HepG2 (cell line): ENCODE measurements around the gene PHOSPHO2.

Experiments used
- ADNP ChIP-seq: sonication (generic); formaldehyde crosslinking; IDR thresholded peaks from 2 replicates; pipeline ENCODE4 v1.4.0; 2020; ENCODE audit warnings: missing genetic modification reagents
- ATF7 ChIP-seq, 2 experiments: fragments of 450-650 bp in 1 of 2; sonication (generic) in 1 of 2; formaldehyde crosslinking in 1 of 2; IDR thresholded peaks; 2 replicates each; pipeline versions ENCODE4 v1.4.0 to v1.6.1; 2016 to 2020; ENCODE audit warnings: antibody characterized with exemption in 1 of 2, mild to moderate bottlenecking in 1 of 2, missing genetic modification reagents in 1 of 2
- EP300 ChIP-seq, 3 experiments: sonication (generic) in 1 of 3; formaldehyde crosslinking in 1 of 3; IDR thresholded peaks; 2 replicates each; pipeline versions ENCODE4 v1.5.1 to v1.6.1; 2011 to 2020; ENCODE audit warnings: low read depth in 2 of 3, low read length in 2 of 3, borderline replicate concordance in 1 of 3, improper control_type of control experiment in 1 of 3, mild to moderate bottlenecking in 1 of 3, missing genetic modification reagents in 1 of 3, moderate library complexity in 1 of 3
- KDM5B ChIP-seq: sonication (generic); formaldehyde crosslinking; IDR thresholded peaks from 2 replicates; pipeline ENCODE4 v1.4.0; 2020; ENCODE audit warnings: missing genetic modification reagents, mild to moderate bottlenecking, borderline replicate concordance
- NFRKB ChIP-seq: fragments of 450-650 bp; IDR thresholded peaks from 2 replicates; pipeline ENCODE4 v1.6.1; 2017
- SP2 ChIP-seq: sonication (generic); formaldehyde crosslinking; IDR thresholded peaks from 2 replicates; pipeline ENCODE4 v1.5.1; 2020; ENCODE audit warnings: mild to moderate bottlenecking, missing genetic modification reagents
- STAT5B ChIP-seq: sonication (generic); formaldehyde crosslinking; IDR thresholded peaks from 2 replicates; pipeline ENCODE4 v1.4.0; 2020; ENCODE audit warnings: missing genetic modification reagents
- SUZ12 ChIP-seq: fragments of 150-350 bp; IDR thresholded peaks from 2 replicates; pipeline ENCODE4 v1.6.1; 2014; ENCODE audit warnings: low read depth, low read length
- ZBTB7A ChIP-seq: sonication (generic); formaldehyde crosslinking; IDR thresholded peaks from 2 replicates; pipeline ENCODE4 v1.8.0; 2022; ENCODE audit warnings: mild to moderate bottlenecking, missing genetic modification reagents
- ZFP41 ChIP-seq: sonication (generic); formaldehyde crosslinking; IDR thresholded peaks from 2 replicates; pipeline ENCODE4 v1.4.0; 2020; ENCODE audit warnings: mild to moderate bottlenecking, missing genetic modification reagents, borderline replicate concordance
- ZNF180 ChIP-seq: sonication (generic); formaldehyde crosslinking; IDR thresholded peaks from 2 replicates; pipeline ENCODE4 v1.4.0; 2020; ENCODE audit warnings: low read depth, missing genetic modification reagents, borderline replicate concordance
- TF ChIP-seq, protein P1 (sequence below): sonication (generic); formaldehyde crosslinking; IDR thresholded peaks from 2 replicates; pipeline ENCODE4 v1.5.0; 2020; ENCODE audit warnings: mild to moderate bottlenecking, missing genetic modification reagents, moderate library complexity
- TF ChIP-seq, protein P2 (sequence below): sonication (generic); formaldehyde crosslinking; IDR thresholded peaks from 2 replicates; pipeline ENCODE4 v1.4.0; 2020; ENCODE audit warnings: mild to moderate bottlenecking, missing genetic modification reagents, borderline replicate concordance
- TF ChIP-seq, protein P3 (sequence below): sonication (generic); formaldehyde crosslinking; IDR thresholded peaks from 2 replicates; pipeline ENCODE4 v1.4.0; 2020; ENCODE audit warnings: missing genetic modification reagents

DNA sequence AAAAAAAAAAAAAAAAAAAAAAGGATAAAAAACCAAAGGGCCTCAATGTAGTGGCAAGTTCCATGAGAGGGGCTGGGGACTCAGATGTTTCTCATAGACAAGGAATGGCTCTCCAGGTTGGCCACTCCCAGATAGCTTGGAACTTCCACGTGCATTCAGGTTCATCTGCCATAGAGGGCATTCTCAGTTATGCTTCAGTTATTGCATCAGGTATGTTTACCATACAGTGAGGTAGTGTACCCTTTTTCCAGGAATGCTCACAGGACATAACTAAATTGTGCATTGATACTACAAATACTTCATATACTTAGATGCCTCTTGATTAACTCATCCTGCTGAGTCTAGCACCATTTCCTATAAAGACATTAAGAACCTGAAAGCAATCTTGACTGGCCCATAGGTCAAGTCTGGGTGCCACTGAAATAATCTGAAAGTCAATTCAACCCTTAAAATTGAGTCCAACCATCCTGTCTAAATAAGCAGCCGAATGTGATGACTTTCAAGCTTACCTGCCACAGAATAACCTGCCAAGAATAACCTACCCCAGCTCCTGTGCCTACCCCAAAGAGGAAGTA is 24.7 kb downstream of the PHOSPHO2 start:
- no peak for TF ChIP-seq SP2 (CRISPR knock-in tag)
- TF ChIP-seq ZFP41 (CRISPR knock-in tag), result no peak
- no peak for TF ChIP-seq KDM5B (CRISPR knock-in tag)
- TF ChIP-seq ADNP, result no peak
- TF ChIP-seq, protein P1, sequence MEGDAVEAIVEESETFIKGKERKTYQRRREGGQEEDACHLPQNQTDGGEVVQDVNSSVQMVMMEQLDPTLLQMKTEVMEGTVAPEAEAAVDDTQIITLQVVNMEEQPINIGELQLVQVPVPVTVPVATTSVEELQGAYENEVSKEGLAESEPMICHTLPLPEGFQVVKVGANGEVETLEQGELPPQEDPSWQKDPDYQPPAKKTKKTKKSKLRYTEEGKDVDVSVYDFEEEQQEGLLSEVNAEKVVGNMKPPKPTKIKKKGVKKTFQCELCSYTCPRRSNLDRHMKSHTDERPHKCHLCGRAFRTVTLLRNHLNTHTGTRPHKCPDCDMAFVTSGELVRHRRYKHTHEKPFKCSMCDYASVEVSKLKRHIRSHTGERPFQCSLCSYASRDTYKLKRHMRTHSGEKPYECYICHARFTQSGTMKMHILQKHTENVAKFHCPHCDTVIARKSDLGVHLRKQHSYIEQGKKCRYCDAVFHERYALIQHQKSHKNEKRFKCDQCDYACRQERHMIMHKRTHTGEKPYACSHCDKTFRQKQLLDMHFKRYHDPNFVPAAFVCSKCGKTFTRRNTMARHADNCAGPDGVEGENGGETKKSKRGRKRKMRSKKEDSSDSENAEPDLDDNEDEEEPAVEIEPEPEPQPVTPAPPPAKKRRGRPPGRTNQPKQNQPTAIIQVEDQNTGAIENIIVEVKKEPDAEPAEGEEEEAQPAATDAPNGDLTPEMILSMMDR (CRISPR knock-in tag), result no peak
- TF ChIP-seq ZNF180 (CRISPR knock-in tag), result no peak
- no peak for TF ChIP-seq SUZ12
- no peak for TF ChIP-seq NFRKB
- TF ChIP-seq, protein P2, sequence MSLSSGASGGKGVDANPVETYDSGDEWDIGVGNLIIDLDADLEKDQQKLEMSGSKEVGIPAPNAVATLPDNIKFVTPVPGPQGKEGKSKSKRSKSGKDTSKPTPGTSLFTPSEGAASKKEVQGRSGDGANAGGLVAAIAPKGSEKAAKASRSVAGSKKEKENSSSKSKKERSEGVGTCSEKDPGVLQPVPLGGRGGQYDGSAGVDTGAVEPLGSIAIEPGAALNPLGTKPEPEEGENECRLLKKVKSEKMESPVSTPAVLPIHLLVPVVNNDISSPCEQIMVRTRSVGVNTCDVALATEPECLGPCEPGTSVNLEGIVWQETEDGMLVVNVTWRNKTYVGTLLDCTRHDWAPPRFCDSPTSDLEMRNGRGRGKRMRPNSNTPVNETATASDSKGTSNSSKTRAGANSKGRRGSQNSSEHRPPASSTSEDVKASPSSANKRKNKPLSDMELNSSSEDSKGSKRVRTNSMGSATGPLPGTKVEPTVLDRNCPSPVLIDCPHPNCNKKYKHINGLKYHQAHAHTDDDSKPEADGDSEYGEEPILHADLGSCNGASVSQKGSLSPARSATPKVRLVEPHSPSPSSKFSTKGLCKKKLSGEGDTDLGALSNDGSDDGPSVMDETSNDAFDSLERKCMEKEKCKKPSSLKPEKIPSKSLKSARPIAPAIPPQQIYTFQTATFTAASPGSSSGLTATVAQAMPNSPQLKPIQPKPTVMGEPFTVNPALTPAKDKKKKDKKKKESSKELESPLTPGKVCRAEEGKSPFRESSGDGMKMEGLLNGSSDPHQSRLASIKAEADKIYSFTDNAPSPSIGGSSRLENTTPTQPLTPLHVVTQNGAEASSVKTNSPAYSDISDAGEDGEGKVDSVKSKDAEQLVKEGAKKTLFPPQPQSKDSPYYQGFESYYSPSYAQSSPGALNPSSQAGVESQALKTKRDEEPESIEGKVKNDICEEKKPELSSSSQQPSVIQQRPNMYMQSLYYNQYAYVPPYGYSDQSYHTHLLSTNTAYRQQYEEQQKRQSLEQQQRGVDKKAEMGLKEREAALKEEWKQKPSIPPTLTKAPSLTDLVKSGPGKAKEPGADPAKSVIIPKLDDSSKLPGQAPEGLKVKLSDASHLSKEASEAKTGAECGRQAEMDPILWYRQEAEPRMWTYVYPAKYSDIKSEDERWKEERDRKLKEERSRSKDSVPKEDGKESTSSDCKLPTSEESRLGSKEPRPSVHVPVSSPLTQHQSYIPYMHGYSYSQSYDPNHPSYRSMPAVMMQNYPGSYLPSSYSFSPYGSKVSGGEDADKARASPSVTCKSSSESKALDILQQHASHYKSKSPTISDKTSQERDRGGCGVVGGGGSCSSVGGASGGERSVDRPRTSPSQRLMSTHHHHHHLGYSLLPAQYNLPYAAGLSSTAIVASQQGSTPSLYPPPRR, result no peak
- TF ChIP-seq ZBTB7A (CRISPR knock-in tag), result no peak
- TF ChIP-seq EP300 (IDR thresholded peaks at IDR 0.05; ENCODE audit: low read depth in 2 of 2, low read length in 2 of 2), result no peak
- TF ChIP-seq EP300 (CRISPR knock-in tag; IDR thresholded peaks at IDR 0.05; ENCODE audit: borderline replicate concordance), result no peak
- no peak for TF ChIP-seq ATF7 (IDR thresholded peaks at IDR 0.05)
- no peak for TF ChIP-seq ATF7 (CRISPR knock-in tag; IDR thresholded peaks at IDR 0.05)
- TF ChIP-seq, protein P3, sequence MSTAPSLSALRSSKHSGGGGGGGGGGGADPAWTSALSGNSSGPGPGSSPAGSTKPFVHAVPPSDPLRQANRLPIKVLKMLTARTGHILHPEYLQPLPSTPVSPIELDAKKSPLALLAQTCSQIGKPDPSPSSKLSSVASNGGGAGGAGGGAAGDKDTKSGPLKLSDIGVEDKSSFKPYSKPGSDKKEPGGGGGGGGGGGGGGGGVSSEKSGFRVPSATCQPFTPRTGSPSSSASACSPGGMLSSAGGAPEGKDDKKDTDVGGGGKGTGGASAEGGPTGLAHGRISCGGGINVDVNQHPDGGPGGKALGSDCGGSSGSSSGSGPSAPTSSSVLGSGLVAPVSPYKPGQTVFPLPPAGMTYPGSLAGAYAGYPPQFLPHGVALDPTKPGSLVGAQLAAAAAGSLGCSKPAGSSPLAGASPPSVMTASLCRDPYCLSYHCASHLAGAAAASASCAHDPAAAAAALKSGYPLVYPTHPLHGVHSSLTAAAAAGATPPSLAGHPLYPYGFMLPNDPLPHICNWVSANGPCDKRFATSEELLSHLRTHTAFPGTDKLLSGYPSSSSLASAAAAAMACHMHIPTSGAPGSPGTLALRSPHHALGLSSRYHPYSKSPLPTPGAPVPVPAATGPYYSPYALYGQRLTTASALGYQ (CRISPR knock-in tag), result no peak
- no peak for TF ChIP-seq STAT5B (CRISPR knock-in tag)
